Measurements from ENCODE around the gene RHAG.

DNA sequence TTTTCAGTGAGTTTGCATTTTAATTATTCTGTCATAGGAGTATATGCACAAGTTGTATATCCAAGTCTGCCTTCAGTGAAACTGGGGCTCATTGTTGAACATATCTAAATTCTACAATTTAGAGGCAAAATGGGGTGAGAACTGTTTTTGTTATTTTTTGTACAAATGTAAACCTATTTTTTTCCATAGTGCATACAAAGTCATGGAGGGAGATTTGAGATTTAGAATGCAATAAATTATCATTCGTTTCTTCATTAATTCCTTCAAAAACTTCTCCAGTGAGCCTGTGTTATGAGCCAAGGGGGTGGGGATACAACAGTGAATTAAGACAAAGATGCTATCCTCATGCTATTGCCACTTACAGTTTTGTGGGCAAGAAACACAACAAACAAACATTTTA lies 29.8 kb upstream of the RHAG start:
- TF ChIP-seq, protein P1, sequence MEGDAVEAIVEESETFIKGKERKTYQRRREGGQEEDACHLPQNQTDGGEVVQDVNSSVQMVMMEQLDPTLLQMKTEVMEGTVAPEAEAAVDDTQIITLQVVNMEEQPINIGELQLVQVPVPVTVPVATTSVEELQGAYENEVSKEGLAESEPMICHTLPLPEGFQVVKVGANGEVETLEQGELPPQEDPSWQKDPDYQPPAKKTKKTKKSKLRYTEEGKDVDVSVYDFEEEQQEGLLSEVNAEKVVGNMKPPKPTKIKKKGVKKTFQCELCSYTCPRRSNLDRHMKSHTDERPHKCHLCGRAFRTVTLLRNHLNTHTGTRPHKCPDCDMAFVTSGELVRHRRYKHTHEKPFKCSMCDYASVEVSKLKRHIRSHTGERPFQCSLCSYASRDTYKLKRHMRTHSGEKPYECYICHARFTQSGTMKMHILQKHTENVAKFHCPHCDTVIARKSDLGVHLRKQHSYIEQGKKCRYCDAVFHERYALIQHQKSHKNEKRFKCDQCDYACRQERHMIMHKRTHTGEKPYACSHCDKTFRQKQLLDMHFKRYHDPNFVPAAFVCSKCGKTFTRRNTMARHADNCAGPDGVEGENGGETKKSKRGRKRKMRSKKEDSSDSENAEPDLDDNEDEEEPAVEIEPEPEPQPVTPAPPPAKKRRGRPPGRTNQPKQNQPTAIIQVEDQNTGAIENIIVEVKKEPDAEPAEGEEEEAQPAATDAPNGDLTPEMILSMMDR (IDR thresholded peaks at IDR 0.05): no peak
- TF ChIP-seq POLR2A (IDR thresholded peaks at IDR 0.05): no peak
- no peak for TF ChIP-seq EP300 (IDR thresholded peaks at IDR 0.05)
